ENCODE data around the gene DPYSL5. TPM values are rescaled to one million over a fixed set of nuclear protein-coding genes. Genes with fewer than 3 reads are reported as not detected.

DPYSL5 gene
- total RNA-seq, 6 experiments from 2014 or later: not detected

- TF ChIP-seq CTCF (IDR thresholded peaks at IDR 0.05) (no peak), POLR2A (IDR thresholded peaks at IDR 0.05) (no peak)
- no peak for ATAC-seq
- no peaks in the 10 kb centered on the region for H3K4me1 ChIP-seq
- no peak overlapping the region for H3K27ac ChIP-seq
- no peaks in the 10 kb centered on the region for H3K27me3 ChIP-seq
- no peaks in the 10 kb centered on the region for H3K9me3 ChIP-seq
- 46% methylated on average over 3 of the region's 3 CpGs for whole genome bisulfite sequencing (ENCODE audit: insufficient coverage, low coverage, low lambda C conversion rate, missing lambda C conversion rate)
- no peak overlapping the region for H3K4me3 ChIP-seq
- H3K36me3 ChIP-seq: no peaks in the 10 kb centered on the region
- intact Hi-C loops (cut with DNase I): loop anchor here (5.0 to 10.0 kb wide), 4 partner anchors 48 to 120 kb away; partner anchors contain the start of genes EMILIN1 (in 1 of the 2), KHK (in 1 of the 2) and OST4 (in 1 of the 2)
- no peak for DNase-seq
Observed at GRCh38 chr2:26964446-26965130, 116.7 kb downstream of the DPYSL5 start.

- WGBS (ENCODE audit: insufficient coverage, low coverage, low lambda C conversion rate, missing lambda C conversion rate): 81% methylated on average over 3 of the region's 3 CpGs
- ATAC-seq: no peak
- intact Hi-C loops (cut with DNase I): loop anchor here (10.0 kb wide), 2 partner anchors 107 to 117 kb away; partner anchors contain the start of genes EMILIN1 (in 1 of the 2), KHK (in 1 of the 2) and OST4 (in 1 of the 2)
Observed at GRCh38 chr2:26968001-26968400, 120.1 kb downstream of the DPYSL5 start.

GRCh38 chr2:26969077-26969844 is 121.3 kb downstream of the DPYSL5 start:
- WGBS (ENCODE audit: insufficient coverage, low coverage, low lambda C conversion rate, missing lambda C conversion rate): 60% methylated on average over 10 of the region's 10 CpGs
- H3K27ac ChIP-seq: no peak overlapping the region
- TF ChIP-seq CTCF (IDR thresholded peaks at IDR 0.05): no peak
- no peak for TF ChIP-seq POLR2A (IDR thresholded peaks at IDR 0.05)
- intact Hi-C loops (cut with DNase I): loop anchor here (10.0 kb wide), 2 partner anchors 106 to 116 kb away; partner anchors contain the start of genes EMILIN1 (in 1 of the 2), KHK (in 1 of the 2) and OST4 (in 1 of the 2)
- no peak for ATAC-seq
- H3K4me1 ChIP-seq: peaks cover 0 to 14% (median 5%) of the 10 kb centered on the region in 4 donors
- H3K27me3 ChIP-seq: no peaks in the 10 kb centered on the region
- H3K36me3 ChIP-seq: no peaks in the 10 kb centered on the region
- H3K4me3 ChIP-seq: no peak overlapping the region
- no peaks in the 10 kb centered on the region for H3K9me3 ChIP-seq
- no peak for DNase-seq

More at GRCh38 chr2:26968001-26968400, 120.1 kb downstream of the DPYSL5 start:
- no peak for TF ChIP-seq POLR2A (IDR thresholded peaks at IDR 0.05)
- no peak for TF ChIP-seq CTCF (IDR thresholded peaks at IDR 0.05)
- Histone ChIP-seq H3K9me3 (no peaks in the 10 kb centered on the region), H3K4me1 (peaks cover 0 to 14% (median 5%) of the 10 kb centered on the region in 4 donors), H3K27me3 (no peaks in the 10 kb centered on the region), H3K4me3 (no peak overlapping the region), H3K36me3 (no peaks in the 10 kb centered on the region), H3K27ac (no peak overlapping the region)
- no peak for DNase-seq

GRCh38 chr2:26970244-26970927 is 122.5 kb downstream of the DPYSL5 start, which contains the start of gene MAPRE3:
Gene MAPRE3, plus strand, starts transcription at chr2:26970637. Its CDS starts 51,582 bp downstream, at chr2:27022219.
- intact Hi-C loops (cut with DNase I): no loop called here
- H3K27me3 ChIP-seq: no peaks in the 10 kb centered on the region
- peak within 1 kb of the TSS; percentile 50 to 65 (median 52) for H3K27ac ChIP-seq
- peak; percentile 94 to 97 (median 94) for ATAC-seq
- DNase-seq: peak; percentile 86 to 89 (median 88)
- peaks cover 0 to 14% (median 5%) of the 10 kb centered on the region in 4 donors for H3K4me1 ChIP-seq
- under 1% methylated on average over 22 of the region's 69 CpGs for WGBS (ENCODE audit: insufficient coverage, low coverage, low lambda C conversion rate, missing lambda C conversion rate)
- peak; percentile 55 for TF ChIP-seq POLR2A (IDR thresholded peaks at IDR 0.05)
- TF ChIP-seq CTCF (IDR thresholded peaks at IDR 0.05): no peak
- H3K9me3 ChIP-seq: no peaks in the 10 kb centered on the region
- no peaks in the 10 kb centered on the region for H3K36me3 ChIP-seq
- H3K4me3 ChIP-seq: peak within 1 kb of the TSS; percentile 76 to 88 (median 87)

All from right lobe of liver (tissue), 6 donors.